22Rv1 (cell line): Measurements from ENCODE around the gene MXD4.

Source experiments
- ZFX ChIP-seq: fragments of 450-650 bp; IDR thresholded peaks from 2 replicates; pipeline ENCODE4 v1.6.1; 2017; ENCODE audit warnings: antibody characterized with exemption, borderline replicate concordance
- TF ChIP-seq, protein P1 (sequence below): fragments of 450-650 bp; IDR thresholded peaks from 2 replicates; pipeline ENCODE4 v1.5.1; 2017; ENCODE audit warnings: mild to moderate bottlenecking

- TF ChIP-seq, protein P1, sequence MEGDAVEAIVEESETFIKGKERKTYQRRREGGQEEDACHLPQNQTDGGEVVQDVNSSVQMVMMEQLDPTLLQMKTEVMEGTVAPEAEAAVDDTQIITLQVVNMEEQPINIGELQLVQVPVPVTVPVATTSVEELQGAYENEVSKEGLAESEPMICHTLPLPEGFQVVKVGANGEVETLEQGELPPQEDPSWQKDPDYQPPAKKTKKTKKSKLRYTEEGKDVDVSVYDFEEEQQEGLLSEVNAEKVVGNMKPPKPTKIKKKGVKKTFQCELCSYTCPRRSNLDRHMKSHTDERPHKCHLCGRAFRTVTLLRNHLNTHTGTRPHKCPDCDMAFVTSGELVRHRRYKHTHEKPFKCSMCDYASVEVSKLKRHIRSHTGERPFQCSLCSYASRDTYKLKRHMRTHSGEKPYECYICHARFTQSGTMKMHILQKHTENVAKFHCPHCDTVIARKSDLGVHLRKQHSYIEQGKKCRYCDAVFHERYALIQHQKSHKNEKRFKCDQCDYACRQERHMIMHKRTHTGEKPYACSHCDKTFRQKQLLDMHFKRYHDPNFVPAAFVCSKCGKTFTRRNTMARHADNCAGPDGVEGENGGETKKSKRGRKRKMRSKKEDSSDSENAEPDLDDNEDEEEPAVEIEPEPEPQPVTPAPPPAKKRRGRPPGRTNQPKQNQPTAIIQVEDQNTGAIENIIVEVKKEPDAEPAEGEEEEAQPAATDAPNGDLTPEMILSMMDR = no peak
- TF ChIP-seq ZFX = no peak
Measured at GRCh38 chr4:2256781-2257191, 5.1 kb downstream of the MXD4 start.
